ENCODE measurements around the gene CCDC33.

GRCh38 chr15:74306781-74307217 lies 70.7 kb downstream of the CCDC33 start:
- no peak for TF ChIP-seq CTCF (IDR thresholded peaks at IDR 0.05)
- TF ChIP-seq REST (IDR thresholded peaks at IDR 0.05; ENCODE audit: insufficient read depth in 1 of 2, low read depth in 2 of 2, low read length in 1 of 2): no peak
- TF ChIP-seq TCF7L2 (IDR thresholded peaks at IDR 0.05; ENCODE audit: low read depth, low read length): no peak
- TF ChIP-seq POLR2AphosphoS5 (IDR thresholded peaks at IDR 0.05; ENCODE audit: low read depth, low read length): no peak

Data from Panc1 (cell line).